Body of pancreas (tissue), 4 donors: ENCODE measurements around the gene RREB1. TPM values are rescaled to one million over a fixed set of nuclear protein-coding genes. Genes with fewer than 3 reads are reported as not detected.

Source experiments
- ATAC-seq: fragments of 150-250 bp; one replicate; pipeline ENCODE4 v1.9.1; 2016
- DNase-seq, 4 donors: peaks; one replicate each; pipeline ENCODE4 v3.0.0-alpha.2; 2019
- H3K27ac ChIP-seq, 4 donors: fragments of 200-600 bp; sonication (generic); 1 replicate in 3 of 4; 2 replicates in 1 of 4; pipeline versions ENCODE4 v1.5.1 to v1.6.1; 2016 to 2019; ENCODE audit warnings: mild to moderate bottlenecking in 1 of 4, mixed read lengths in 1 of 4, moderate library complexity in 1 of 4
- H3K27me3 ChIP-seq, 2 donors: fragments of 200-600 bp; sonication (generic); one replicate each; pipeline ENCODE4 v1.6.0; 2016; ENCODE audit warnings: mild to moderate bottlenecking in 1 of 2
- H3K36me3 ChIP-seq, 2 donors: fragments of 200-600 bp; sonication (generic); replicated peaks in 1 of 2; 2 replicates each; pipeline ENCODE4 v1.5.1; 2016; ENCODE audit warnings: low read depth in 2 of 2; ENCODE audit not compliant: insufficient read depth in 1 of 2
- H3K4me1 ChIP-seq: fragments of 200-600 bp; sonication (generic); one replicate; pipeline ENCODE4 v1.6.0; 2016
- H3K4me3 ChIP-seq, 2 donors: fragments of 200-600 bp; sonication (generic); 1 replicate in 1 of 2; 2 replicates in 1 of 2; pipeline ENCODE4 v1.5.1; 2016 to 2019
- H3K9me3 ChIP-seq, 3 donors: fragments of 200-600 bp; sonication (generic); 1 replicate in 2 of 3; 2 replicates in 1 of 3; pipeline ENCODE4 v1.5.1; 2016
- POLR2A ChIP-seq, 3 donors: fragments of 450-650 bp; IDR thresholded peaks; one replicate each; pipeline ENCODE4 v1.6.1; 2016; ENCODE audit warnings: antibody characterized with exemption in 3 of 3, mild to moderate bottlenecking in 2 of 3
- WGBS, 2 donors: methylation state at CpG; one replicate each; pipeline ENCODE4 v1.1.5; 2017; 5-methylcytosine and 5-hydroxymethylcytosine counted together
- intact Hi-C: fragments of 100-400 bp; cut with DNase I; formaldehyde crosslinking; loops from one replicate; pipeline ENCODE4 v1.15.1; 2023
- total RNA-seq, 2 donors: library from RNA; depleted of rRNA; stranded (reverse); fragments of >200 nt; gene quantifications; one replicate each; pipeline ENCODE4 v1.1.0, GENCODE V29; 2016
- TF ChIP-seq, protein P1 (sequence below), 7 experiments: fragments of 450-650 bp in 4 of 7; fragments of 200-600 bp in 3 of 7; sonication (generic) in 3 of 7; IDR thresholded peaks; one replicate each; pipeline ENCODE4 v1.5.1; 2016 to 2019; ENCODE audit warnings: antibody characterized with exemption in 7 of 7

Gene RREB1
- total RNA-seq, 2 donors from 2014 or later: 33.5 to 44.8 TPM

GRCh38 chr6:7078856-7079255 is 28.9 kb upstream of the RREB1 start:
- H3K27me3 ChIP-seq: no peaks in the 10 kb centered on the region
- WGBS, 2 donors: 82 to 89% methylated on average over 6 of the region's 6 CpGs
- H3K4me1 ChIP-seq: peaks cover under 1% of the 10 kb centered on the region
- DNase-seq: no peak
- H3K9me3 ChIP-seq: no peaks in the 10 kb centered on the region
- ATAC-seq: no peak
- intact Hi-C loops: no loop called here
- no peak overlapping the region for H3K27ac ChIP-seq
- no peak overlapping the region for H3K4me3 ChIP-seq
- TF ChIP-seq, protein P1, sequence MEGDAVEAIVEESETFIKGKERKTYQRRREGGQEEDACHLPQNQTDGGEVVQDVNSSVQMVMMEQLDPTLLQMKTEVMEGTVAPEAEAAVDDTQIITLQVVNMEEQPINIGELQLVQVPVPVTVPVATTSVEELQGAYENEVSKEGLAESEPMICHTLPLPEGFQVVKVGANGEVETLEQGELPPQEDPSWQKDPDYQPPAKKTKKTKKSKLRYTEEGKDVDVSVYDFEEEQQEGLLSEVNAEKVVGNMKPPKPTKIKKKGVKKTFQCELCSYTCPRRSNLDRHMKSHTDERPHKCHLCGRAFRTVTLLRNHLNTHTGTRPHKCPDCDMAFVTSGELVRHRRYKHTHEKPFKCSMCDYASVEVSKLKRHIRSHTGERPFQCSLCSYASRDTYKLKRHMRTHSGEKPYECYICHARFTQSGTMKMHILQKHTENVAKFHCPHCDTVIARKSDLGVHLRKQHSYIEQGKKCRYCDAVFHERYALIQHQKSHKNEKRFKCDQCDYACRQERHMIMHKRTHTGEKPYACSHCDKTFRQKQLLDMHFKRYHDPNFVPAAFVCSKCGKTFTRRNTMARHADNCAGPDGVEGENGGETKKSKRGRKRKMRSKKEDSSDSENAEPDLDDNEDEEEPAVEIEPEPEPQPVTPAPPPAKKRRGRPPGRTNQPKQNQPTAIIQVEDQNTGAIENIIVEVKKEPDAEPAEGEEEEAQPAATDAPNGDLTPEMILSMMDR (IDR thresholded peaks at IDR 0.05): no peak
- TF ChIP-seq POLR2A (IDR thresholded peaks at IDR 0.05): no peak
- no peaks in the 10 kb centered on the region for H3K36me3 ChIP-seq

DNA sequence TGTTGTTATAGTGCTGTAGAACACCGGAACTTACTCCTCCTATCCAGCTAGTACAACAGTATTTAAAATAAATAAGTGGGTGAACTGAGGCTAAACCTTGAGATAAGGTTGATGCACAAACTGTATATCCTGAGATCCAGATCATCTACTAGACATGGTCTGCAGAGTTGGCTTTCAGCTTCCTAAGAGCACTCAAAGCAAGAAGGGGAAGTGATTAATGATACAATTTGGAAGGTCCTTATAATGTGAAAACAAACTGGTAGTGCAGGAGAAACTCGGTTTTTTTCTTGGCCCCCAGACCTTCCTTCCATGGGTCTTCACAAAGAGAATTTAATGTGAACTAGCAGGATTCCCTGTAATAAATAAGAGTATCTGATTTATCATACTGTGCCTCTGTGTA is 27.4 kb upstream of the RREB1 start:
- ATAC-seq: no peak
- intact Hi-C loops: no loop called here

GRCh38 chr6:7085911-7086310 is 21.9 kb upstream of the RREB1 start:
- H3K4me3 ChIP-seq: no peak overlapping the region
- ATAC-seq (no peak), DNase-seq (peak; percentile 41 to 60 (median 48))
- TF ChIP-seq POLR2A (IDR thresholded peaks at IDR 0.05): no peak
- TF ChIP-seq, protein P1 (IDR thresholded peaks at IDR 0.05): no peak
- intact Hi-C loops: no loop called here
- H3K4me1 ChIP-seq: no peaks in the 10 kb centered on the region
- H3K27ac ChIP-seq: no peak overlapping the region
- H3K36me3 ChIP-seq: no peaks in the 10 kb centered on the region
- no peaks in the 10 kb centered on the region for H3K27me3 ChIP-seq
- H3K9me3 ChIP-seq: no peaks in the 10 kb centered on the region
- 86% methylated on average over 1 of the region's 1 CpG for WGBS, 2 donors

More for the DNA sequence above, 27.4 kb upstream of the RREB1 start:
- Histone ChIP-seq H3K4me3 (no peak overlapping the region), H3K4me1 (no peaks in the 10 kb centered on the region), H3K27ac (no peak overlapping the region), H3K27me3 (no peaks in the 10 kb centered on the region), H3K36me3 (no peaks in the 10 kb centered on the region), H3K9me3 (no peaks in the 10 kb centered on the region)
- TF ChIP-seq, protein P1 (IDR thresholded peaks at IDR 0.05): no peak
- no peak for TF ChIP-seq POLR2A (IDR thresholded peaks at IDR 0.05)
- DNase-seq: no peak
- 56 to 64% methylated on average over 2 of the region's 2 CpGs for WGBS, 2 donors

DNA sequence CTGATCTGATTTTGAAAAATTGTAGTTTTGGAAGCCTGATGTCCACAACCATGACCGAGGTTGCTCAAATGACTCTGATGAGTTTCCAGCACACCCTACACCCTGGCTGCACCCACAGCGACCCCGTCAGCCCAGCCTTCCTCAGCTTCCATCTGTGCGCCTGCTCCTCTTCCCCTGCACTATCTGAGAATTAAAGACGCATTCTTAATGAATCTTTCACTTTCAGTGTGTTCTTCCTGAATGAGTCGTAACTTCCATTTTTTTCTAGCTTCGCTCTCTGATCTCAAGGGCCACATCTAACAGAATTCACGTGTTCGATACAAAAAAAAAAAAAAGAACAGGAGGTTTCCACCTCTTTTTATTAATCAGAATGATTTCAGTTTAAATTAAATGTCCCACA is 21.3 kb upstream of the RREB1 start:
- 60 to 80% methylated on average over 9 of the region's 9 CpGs for WGBS, 2 donors

DNA sequence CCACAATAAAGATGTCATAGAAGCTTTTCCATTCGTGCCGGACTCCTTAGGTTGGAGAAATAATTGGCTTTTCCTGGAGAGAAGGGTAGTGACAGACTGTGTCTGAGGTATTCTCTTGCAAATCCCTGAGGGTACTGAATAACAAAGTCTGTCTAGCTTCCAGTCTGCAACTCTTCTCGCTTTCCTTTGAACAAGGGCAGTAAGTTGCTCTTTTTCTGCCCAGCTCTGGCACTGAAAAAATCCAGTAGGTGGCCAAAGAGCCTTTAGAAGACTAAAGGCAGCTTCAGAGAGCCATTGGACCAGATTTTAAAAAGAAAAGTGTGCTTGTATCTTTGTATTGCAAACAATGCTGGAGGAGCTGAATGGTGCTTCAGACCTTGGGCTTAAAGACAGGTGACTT is 20.7 kb upstream of the RREB1 start:
- no peaks in the 10 kb centered on the region for H3K36me3 ChIP-seq
- intact Hi-C loops: no loop called here
- ATAC-seq (no peak), DNase-seq (no peak)
- no peaks in the 10 kb centered on the region for H3K4me1 ChIP-seq
- no peak overlapping the region for H3K4me3 ChIP-seq
- TF ChIP-seq, protein P1 (IDR thresholded peaks at IDR 0.05): peak in 4 of 7 experiments; percentile 10 to 27 (median 18)
- no peak for TF ChIP-seq POLR2A (IDR thresholded peaks at IDR 0.05)
- H3K9me3 ChIP-seq: no peaks in the 10 kb centered on the region
- WGBS, 2 donors: 62 to 70% methylated on average over 3 of the region's 3 CpGs
- H3K27me3 ChIP-seq: no peaks in the 10 kb centered on the region
- peak overlapping the region in 1 of 4 donors; percentile 33 for H3K27ac ChIP-seq

More for the DNA sequence above, 21.3 kb upstream of the RREB1 start:
- TF ChIP-seq POLR2A (IDR thresholded peaks at IDR 0.05): no peak
- TF ChIP-seq, protein P1 (IDR thresholded peaks at IDR 0.05): no peak
- Histone ChIP-seq H3K27ac (peak overlapping the region in 1 of 4 donors; percentile 33), H3K36me3 (no peaks in the 10 kb centered on the region), H3K4me1 (no peaks in the 10 kb centered on the region), H3K27me3 (no peaks in the 10 kb centered on the region), H3K4me3 (no peak overlapping the region), H3K9me3 (no peaks in the 10 kb centered on the region)
- peak in 1 of 4 donors; percentile 40 for DNase-seq
- ATAC-seq: no peak
- intact Hi-C loops: no loop called here
